ENCODE data around the gene LAMA3.

DNA sequence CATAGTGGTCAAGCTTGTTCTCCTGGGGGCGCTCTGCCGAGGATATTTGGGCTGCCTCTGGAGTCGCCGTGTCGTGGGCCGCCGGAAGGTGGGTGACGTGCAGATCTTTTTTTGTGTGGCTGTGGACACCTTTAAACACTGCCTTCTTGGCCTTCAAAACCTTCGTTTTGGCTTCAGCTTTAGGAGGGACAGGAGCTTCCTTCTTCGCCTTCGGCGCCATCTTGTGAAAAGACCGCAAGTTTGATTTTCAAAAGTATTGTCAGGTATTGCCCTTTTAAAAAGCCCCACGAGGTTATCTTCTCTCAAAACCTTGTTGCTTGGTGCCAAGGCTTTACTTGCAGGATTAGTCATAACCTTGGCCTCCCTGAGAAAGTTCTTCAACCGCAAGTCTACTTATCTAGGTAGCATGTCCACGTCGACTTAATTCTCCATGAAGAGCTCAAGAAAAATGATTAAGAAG is 20.8 kb downstream of the LAMA3 start:
- TF ChIP-seq, protein P1, sequence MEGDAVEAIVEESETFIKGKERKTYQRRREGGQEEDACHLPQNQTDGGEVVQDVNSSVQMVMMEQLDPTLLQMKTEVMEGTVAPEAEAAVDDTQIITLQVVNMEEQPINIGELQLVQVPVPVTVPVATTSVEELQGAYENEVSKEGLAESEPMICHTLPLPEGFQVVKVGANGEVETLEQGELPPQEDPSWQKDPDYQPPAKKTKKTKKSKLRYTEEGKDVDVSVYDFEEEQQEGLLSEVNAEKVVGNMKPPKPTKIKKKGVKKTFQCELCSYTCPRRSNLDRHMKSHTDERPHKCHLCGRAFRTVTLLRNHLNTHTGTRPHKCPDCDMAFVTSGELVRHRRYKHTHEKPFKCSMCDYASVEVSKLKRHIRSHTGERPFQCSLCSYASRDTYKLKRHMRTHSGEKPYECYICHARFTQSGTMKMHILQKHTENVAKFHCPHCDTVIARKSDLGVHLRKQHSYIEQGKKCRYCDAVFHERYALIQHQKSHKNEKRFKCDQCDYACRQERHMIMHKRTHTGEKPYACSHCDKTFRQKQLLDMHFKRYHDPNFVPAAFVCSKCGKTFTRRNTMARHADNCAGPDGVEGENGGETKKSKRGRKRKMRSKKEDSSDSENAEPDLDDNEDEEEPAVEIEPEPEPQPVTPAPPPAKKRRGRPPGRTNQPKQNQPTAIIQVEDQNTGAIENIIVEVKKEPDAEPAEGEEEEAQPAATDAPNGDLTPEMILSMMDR (IDR thresholded peaks at IDR 0.05) = no peak
- TF ChIP-seq POLR2A (IDR thresholded peaks at IDR 0.05) = no peak
